Chondrocyte (in vitro differentiated cells): ENCODE measurements around the gene SMPD3. TPM values are rescaled to one million over a fixed set of nuclear protein-coding genes. Genes with fewer than 3 reads are reported as not detected.
A peak's percentile ranks its signal among the peaks of the same experiment; 100 is the strongest.

Source experiments
- DNase-seq: peaks from one replicate; pipeline ENCODE4 v3.0.0; 2021; ENCODE audit warnings: mixed read lengths, low spot score
- H3K27ac Mint-ChIP-seq: one replicate; pipeline ENCODE4 v1.8.0; 2021; ENCODE audit warnings: mild to moderate bottlenecking, moderate library complexity, mixed read lengths; ENCODE audit not compliant: unreplicated experiment
- H3K27me3 Mint-ChIP-seq: 2 replicates; pipeline ENCODE4 v1.8.0; 2021; ENCODE audit warnings: low read depth, mixed read lengths
- H3K36me3 Mint-ChIP-seq: 2 replicates; pipeline ENCODE4 v1.8.0; 2021; ENCODE audit warnings: low read depth, mixed read lengths
- H3K4me1 Mint-ChIP-seq: 2 replicates; pipeline ENCODE4 v1.8.0; 2021; ENCODE audit warnings: low read depth, mild to moderate bottlenecking, mixed read lengths
- H3K4me3 Mint-ChIP-seq: one replicate; pipeline ENCODE4 v1.8.0; 2021; ENCODE audit warnings: mild to moderate bottlenecking, moderate library complexity, mixed read lengths; ENCODE audit not compliant: unreplicated experiment
- H3K9me3 Mint-ChIP-seq: 2 replicates; pipeline ENCODE4 v1.8.0; 2021; ENCODE audit warnings: low read depth, mixed read lengths
- CTCF ChIP-seq: fragments of 200-600 bp; sonication (generic); IDR thresholded peaks from 2 replicates; pipeline ENCODE4 v1.5.0; 2021; ENCODE audit warnings: antibody characterized with exemption, mild to moderate bottlenecking, moderate library complexity
- total RNA-seq: library from RNA; stranded (reverse); gene quantifications from 3 replicates; pipeline ENCODE4 v1.2.1, GENCODE V29; 2021

Gene SMPD3
- total RNA-seq, 1 donor from 2014 or later = not detected

GRCh38 chr16:68387301-68387700 lies 61.0 kb downstream of the SMPD3 start:
- no peaks in the 10 kb centered on the region for H3K9me3 Mint-ChIP-seq
- no peak overlapping the region for H3K27ac Mint-ChIP-seq
- no peak overlapping the region for H3K4me3 Mint-ChIP-seq
- DNase-seq = peak; percentile 85
- no peaks in the 10 kb centered on the region for H3K36me3 Mint-ChIP-seq
- no peaks in the 10 kb centered on the region for H3K4me1 Mint-ChIP-seq
- peaks cover 9% of the 10 kb centered on the region for H3K27me3 Mint-ChIP-seq
- no peak for TF ChIP-seq CTCF

- H3K36me3 Mint-ChIP-seq = no peaks in the 10 kb centered on the region
- no peak overlapping the region for H3K27ac Mint-ChIP-seq
- TF ChIP-seq CTCF = no peak
- no peaks in the 10 kb centered on the region for H3K4me1 Mint-ChIP-seq
- H3K9me3 Mint-ChIP-seq = no peaks in the 10 kb centered on the region
- no peak overlapping the region for H3K4me3 Mint-ChIP-seq
- peaks cover 9% of the 10 kb centered on the region for H3K27me3 Mint-ChIP-seq
- DNase-seq = peak; percentile 65
Measured at GRCh38 chr16:68386628-68387027, 61.7 kb downstream of the SMPD3 start.

- H3K4me1 Mint-ChIP-seq = no peaks in the 10 kb centered on the region
- no peaks in the 10 kb centered on the region for H3K9me3 Mint-ChIP-seq
- H3K36me3 Mint-ChIP-seq = no peaks in the 10 kb centered on the region
- DNase-seq = peak; percentile 18
- no peak overlapping the region for H3K27ac Mint-ChIP-seq
- no peak overlapping the region for H3K4me3 Mint-ChIP-seq
- TF ChIP-seq CTCF = no peak
- peaks cover 9% of the 10 kb centered on the region for H3K27me3 Mint-ChIP-seq
Measured at GRCh38 chr16:68385371-68385770, 62.9 kb downstream of the SMPD3 start.

GRCh38 chr16:68384288-68385161 lies 63.8 kb downstream of the SMPD3 start:
- no peaks in the 10 kb centered on the region for H3K9me3 Mint-ChIP-seq
- TF ChIP-seq CTCF = no peak
- H3K4me3 Mint-ChIP-seq = no peak overlapping the region
- no peaks in the 10 kb centered on the region for H3K4me1 Mint-ChIP-seq
- H3K27me3 Mint-ChIP-seq = peaks cover 9% of the 10 kb centered on the region
- DNase-seq = peak; percentile 33
- H3K36me3 Mint-ChIP-seq = no peaks in the 10 kb centered on the region
- H3K27ac Mint-ChIP-seq = no peak overlapping the region

- DNase-seq = peak; percentile 40
- Mint-ChIP-seq H3K9me3 (no peaks in the 10 kb centered on the region), H3K36me3 (no peaks in the 10 kb centered on the region), H3K27ac (no peak overlapping the region), H3K27me3 (peaks cover 9% of the 10 kb centered on the region), H3K4me1 (no peaks in the 10 kb centered on the region), H3K4me3 (no peak overlapping the region)
- TF ChIP-seq CTCF = no peak
Measured at GRCh38 chr16:68383858-68384257, 64.5 kb downstream of the SMPD3 start.
